Measurements from ENCODE around the gene HIGD2B.
"Not testable (repeated sequence)": the region's sequence is repeated elsewhere in the genome, so short reads cannot be mapped to it uniquely, and the experiment has no call there.

DNA sequence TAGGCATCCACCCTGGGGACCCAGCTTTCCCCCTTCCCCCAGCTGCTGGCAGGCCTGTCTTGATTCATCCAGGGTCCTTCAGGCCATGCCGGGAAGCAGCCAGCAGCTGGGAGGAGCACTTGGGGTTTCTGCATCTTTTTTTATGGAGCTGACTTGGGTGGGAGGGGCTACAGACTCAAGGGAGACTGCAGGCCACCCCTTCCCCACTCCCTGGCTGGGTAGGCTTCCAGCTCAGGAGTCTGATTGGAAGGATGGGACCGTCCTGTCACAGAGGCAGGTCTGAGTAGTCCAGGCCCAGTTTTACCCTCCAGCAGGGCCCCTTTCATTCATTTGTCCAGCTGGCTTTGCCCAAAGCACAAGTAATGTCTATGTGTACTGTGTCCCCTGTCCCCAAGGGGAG is 43.7 kb downstream of the HIGD2B start:
- TF ChIP-seq EZH2 (IDR thresholded peaks at IDR 0.05; ENCODE audit: insufficient read depth, poor library complexity, severe bottlenecking); EZH2phosphoT487 (IDR thresholded peaks at IDR 0.05; ENCODE audit: insufficient read depth, low read depth): not testable (repeated sequence)

Data from GM23248 (cell line).